ENCODE measurements around the gene NCKAP5L.

The NCKAP5L gene, protein sequence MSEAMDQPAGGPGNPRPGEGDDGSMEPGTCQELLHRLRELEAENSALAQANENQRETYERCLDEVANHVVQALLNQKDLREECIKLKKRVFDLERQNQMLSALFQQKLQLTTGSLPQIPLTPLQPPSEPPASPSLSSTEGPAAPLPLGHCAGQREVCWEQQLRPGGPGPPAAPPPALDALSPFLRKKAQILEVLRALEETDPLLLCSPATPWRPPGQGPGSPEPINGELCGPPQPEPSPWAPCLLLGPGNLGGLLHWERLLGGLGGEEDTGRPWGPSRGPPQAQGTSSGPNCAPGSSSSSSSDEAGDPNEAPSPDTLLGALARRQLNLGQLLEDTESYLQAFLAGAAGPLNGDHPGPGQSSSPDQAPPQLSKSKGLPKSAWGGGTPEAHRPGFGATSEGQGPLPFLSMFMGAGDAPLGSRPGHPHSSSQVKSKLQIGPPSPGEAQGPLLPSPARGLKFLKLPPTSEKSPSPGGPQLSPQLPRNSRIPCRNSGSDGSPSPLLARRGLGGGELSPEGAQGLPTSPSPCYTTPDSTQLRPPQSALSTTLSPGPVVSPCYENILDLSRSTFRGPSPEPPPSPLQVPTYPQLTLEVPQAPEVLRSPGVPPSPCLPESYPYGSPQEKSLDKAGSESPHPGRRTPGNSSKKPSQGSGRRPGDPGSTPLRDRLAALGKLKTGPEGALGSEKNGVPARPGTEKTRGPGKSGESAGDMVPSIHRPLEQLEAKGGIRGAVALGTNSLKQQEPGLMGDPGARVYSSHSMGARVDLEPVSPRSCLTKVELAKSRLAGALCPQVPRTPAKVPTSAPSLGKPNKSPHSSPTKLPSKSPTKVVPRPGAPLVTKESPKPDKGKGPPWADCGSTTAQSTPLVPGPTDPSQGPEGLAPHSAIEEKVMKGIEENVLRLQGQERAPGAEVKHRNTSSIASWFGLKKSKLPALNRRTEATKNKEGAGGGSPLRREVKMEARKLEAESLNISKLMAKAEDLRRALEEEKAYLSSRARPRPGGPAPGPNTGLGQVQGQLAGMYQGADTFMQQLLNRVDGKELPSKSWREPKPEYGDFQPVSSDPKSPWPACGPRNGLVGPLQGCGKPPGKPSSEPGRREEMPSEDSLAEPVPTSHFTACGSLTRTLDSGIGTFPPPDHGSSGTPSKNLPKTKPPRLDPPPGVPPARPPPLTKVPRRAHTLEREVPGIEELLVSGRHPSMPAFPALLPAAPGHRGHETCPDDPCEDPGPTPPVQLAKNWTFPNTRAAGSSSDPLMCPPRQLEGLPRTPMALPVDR (N-terminal part only)

DNA sequence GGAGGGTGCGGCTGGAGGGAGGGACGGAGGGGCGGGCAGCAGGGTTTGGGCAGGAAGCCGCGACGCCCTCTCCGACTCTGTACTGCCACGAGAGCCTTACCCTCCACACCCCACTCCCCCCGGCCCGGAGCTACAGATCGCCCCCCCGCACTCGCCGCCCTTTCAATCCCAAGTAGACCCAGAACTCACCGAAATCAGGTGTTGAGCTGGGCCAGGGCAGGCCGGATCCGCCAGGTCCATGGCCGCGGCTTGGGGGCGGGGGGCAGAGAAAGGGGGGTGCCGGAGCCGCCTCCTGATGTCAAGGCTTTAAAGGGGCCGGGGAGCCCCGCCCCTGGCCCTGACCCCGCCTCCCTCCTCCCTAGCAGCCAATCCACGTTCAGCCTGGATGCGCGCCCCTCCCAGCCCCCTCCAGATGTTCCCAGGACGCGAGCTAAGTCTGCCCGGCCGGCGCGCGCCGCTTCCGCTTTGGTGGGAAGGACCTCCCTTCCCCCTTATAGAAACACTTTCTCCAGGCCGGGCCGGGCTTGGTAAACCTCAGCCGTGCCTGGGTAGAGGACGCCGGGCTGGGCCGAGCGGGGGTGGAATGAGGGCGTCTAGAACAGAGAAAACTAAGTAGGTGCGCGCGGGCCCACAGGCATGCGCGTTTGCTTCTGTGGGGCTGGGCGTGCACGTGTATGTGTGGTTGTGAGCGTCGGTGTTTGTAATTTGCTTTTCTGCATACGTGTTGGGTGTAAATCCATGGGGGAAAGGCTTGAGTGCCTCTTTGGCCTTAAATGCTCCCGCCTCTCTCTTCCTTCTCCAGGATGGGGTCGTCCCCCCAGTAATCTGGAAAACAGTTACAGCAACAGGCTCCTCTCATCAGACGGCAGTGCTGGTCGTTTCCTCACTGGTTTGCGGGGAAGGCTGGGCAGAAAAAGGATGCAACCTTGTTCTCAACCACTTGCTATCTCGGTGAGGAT is at the start of gene NCKAP5L:
TSS of gene NCKAP5L (minus strand) at position 281 of the 959 bp plus-strand sequence. CDS start 24,369 bp downstream, outside the sequence.
- peak; percentile 92 for DNase-seq

GRCh38 chr12:49877066-49877465 is 48.9 kb upstream of the NCKAP5L start:
- DNase-seq: no peak

DNA sequence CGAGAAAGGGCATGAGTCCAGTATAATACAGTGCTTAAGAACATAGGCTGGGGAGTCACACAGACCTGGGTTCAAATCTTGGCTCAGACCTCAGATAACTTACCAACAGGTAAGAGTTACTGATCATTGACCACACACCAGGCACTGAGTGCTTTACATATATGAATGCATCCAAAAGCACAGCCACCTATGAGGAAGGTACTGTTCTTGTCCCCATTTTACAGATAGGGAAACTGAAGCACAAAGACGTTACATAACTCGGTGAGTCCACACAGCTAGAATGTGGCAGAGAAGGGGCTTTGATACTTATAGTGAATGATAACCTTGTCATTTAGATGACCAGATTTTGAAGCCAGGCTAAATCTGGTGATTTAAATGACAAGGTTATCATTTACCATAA is 47.9 kb upstream of the NCKAP5L start:
- no peak for DNase-seq

GRCh38 chr12:49875115-49875720 is 47.0 kb upstream of the NCKAP5L start:
- no peak for DNase-seq

DNA sequence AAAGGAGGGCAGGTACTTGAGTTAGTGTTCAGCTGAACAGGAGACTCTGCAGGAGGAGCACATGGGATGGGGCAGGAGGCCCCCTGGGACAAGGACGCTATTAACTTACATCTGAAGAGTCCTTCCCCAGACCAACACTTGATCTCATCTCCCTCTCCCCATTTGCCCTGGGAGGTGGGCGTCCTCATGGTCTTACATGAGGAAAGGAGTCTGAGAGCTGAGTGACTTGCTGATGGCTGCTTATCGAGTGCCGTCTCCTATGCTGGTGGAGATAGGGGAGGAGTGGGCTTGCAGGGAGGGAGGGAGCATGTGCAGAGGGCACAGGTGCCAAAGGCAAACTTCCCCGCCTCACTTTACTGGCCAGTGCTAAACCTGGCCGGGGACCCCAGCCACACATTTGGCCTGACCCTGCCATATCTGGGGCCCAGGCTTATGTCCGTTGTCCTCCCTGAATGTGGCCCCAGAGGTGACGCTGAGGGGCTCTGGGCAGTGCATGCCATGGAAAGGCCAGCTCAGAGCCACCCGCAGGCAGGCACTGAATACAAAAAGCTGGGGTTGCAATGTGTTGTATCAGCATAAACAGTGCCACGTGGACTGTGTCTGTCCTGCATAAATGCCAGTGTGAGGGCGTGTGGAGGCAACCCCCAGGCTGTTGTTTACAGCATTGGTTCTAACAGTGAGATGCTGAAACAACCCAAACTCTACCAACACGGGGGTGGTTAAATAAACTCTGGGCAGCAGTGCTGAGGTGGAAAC is 46.1 kb upstream of the NCKAP5L start:
- no peak for DNase-seq

DNA sequence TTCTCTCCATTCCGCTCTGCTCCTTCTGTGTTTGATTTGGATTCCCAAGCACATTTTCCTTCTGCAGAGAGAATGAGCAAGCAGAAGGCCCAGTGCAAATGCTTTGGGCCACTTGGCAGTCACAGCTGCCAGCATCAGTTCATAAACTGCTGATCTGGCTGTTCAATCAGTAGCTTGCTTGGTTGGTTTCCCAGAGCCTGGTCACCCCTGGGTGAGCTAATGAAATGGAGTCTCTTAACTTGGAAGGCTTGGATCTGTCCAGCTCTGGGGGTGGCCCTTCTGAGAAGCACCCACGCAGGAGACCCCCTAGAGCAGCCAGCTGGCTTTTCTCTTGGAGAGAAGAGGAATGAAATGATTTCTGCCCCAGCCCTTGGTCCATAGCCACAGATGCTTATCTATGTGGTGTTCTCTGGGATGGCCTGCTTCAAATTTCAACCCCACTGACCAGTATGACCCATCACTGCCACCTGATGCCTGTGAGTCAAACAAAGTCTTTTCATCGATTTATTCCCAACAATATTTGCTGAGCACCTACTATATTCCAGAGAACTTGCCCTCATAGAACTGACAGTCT is 45.2 kb upstream of the NCKAP5L start:
- no peak for DNase-seq

- no peak for DNase-seq
These were observed 44.6 kb upstream of the NCKAP5L start for GRCh38 chr12:49872781-49873181.

GRCh38 chr12:49872381-49872780 is 44.2 kb upstream of the NCKAP5L start:
- DNase-seq: no peak

- peak; percentile 74 for DNase-seq
These were observed 43.6 kb upstream of the NCKAP5L start for GRCh38 chr12:49871811-49872251.

GRCh38 chr12:49871263-49871561 is 43.0 kb upstream of the NCKAP5L start:
- no peak for DNase-seq

GRCh38 chr12:49870501-49871262 is 42.5 kb upstream of the NCKAP5L start:
- DNase-seq: no peak

- DNase-seq: no peak
These were observed 41.7 kb upstream of the NCKAP5L start for GRCh38 chr12:49869816-49870500.

- DNase-seq: no peak
These were observed 41.0 kb upstream of the NCKAP5L start for GRCh38 chr12:49868952-49869815.

DNA sequence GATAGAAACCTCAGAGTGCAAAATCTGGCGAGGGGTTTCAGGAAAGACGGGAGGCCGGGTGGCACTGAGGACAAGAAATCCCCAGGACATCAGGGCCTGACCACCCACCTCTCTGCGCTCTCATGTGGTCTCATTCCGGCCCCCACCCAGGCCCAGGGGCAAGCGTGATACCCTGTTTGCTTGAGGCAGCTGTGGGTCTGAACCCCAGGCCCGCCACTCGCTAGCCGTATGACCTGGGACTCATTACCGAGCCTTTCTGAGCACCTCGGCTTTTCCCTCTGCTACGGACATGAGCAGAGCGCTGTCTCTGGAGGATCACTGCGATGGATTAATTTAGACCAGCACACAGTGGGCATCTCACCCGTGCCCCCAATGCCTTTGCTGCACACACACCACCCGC is 40.2 kb upstream of the NCKAP5L start:
- DNase-seq: no peak

DNA sequence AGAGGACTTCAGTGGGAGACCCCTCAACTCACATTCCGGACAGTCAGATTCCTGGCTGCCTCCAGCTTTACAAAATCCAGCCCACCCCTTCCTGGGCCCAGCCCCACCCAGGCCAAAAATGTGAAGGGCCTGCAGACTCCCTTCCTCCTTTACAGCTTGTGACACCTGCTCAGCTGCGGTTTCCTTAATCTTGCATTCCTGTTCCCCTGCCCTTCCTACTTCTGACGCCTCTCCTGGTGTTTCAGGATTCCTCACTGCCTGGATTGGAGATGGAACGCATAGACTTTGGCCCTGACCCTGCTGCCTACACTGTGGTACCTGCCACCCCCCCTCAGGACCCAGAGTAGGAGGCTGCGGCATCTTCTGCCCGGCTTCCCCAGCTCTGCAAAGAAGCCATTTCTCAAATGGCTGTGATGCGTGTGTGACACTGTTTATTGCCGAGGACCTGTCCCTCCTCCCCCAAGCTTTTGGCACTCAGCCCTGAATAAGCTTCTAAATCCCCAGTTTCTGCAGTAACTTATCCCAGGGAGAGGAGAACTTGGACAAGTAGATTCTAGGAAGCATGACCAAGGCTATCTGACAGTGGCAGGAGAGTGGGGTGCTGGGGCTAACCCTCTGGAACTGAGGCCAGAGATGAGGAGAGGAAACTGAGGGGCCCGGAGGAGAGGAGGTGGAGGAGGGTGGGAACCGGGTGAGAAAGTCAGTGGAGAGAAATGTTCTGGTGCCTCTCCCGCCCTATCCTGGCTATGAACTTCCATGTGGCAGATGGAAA is 39.5 kb upstream of the NCKAP5L start:
- no peak for DNase-seq

DNA sequence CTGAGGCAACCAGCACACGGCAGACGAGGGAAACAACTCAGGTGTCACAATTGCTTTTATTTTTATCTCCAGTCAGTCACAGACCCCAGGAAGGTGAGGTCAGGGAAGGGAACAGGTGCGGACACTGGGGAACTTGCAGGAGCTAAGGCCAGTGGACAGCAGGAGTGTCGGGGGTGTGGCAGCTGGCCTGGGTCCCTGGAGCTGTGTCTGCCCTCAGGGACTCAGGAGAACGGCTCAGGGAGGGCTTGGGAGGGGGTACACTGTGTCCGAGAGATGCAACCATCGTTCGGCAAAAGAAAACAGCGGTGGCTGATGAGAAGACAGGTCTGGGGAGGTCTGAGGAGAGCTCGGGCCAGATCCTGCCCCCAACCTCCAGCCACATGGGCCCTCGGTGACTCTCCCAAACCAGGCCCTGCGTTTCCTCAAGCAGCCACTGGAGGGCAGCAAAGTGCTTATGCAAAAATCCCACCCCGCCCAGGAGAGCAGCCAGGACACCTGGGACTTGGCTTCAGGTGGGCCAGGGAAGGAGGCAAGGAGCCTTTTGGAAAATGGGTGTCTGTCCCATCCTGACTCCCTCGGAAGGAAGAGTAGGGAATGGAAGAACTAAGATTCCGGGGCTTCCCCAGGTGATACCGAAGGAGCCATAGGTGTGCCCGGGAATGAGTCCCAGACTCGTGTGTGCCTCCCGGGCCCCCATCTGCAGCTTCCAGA is 38.8 kb upstream of the NCKAP5L start:
- DNase-seq: peak; percentile 93

DNA sequence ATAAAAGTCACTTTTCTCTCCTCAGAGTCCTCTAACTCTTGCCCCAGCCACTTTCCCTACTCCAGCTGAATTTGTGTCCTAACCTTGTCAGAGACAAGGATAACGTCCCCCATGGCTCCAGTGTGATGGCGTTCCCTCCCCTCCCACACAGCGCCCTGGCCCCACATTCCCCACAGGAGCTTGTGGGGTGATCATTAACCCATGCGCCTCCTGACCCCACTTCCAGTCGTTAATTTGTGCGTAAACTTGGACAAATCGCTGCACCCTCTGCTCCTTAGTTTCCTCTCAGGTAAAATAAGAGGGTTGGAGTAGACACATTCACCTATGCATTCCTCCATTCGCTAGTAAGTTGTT is 37.5 kb upstream of the NCKAP5L start:
- no peak for DNase-seq
